Measurements from ENCODE around the gene LTB4R.

DNA sequence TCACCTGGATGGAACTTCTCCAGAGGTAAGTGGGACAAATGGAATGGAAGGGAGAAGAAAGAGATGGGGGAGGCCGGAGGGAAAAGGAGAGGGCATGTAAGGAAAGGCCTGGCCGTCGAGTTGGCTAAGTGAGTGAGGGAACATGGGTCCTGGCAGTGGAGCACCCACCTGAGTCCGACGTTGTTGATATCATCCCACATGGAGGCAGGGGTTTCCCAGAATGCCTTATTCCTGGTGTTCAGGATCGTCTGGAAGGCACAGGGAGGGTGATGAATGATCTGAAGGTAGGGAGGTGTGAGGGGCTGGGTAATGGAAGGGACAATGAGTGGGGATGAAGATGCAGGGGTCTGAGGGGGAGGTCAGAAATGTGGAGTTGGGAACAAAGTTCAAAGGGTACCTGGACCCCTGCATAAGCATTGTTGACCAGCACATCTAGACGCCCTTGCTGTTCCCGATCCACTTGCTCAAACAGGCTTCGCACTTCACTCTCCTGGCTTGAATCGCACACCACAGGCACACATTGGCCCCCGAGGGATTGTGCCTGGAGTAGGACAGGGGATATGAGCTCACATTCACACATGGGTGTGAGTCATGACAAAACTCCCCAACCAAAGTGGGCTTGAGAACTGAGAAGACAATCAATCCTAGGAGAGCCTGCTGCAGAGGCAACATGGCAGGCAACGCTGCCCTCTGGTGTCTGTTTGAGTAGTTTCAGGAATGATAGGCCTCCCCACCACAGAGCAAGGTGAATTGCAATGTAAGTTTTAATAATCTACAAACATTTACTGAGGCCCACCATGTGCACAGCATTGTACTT is 14.8 kb upstream of the LTB4R start:
- TF ChIP-seq ZBTB7A (IDR thresholded peaks at IDR 0.05; ENCODE audit: low read depth) (no peak), EP300 (IDR thresholded peaks at IDR 0.05; ENCODE audit: borderline replicate concordance) (no peak), RAD21 (IDR thresholded peaks at IDR 0.05; ENCODE audit: low read depth) (peak; percentile 77), CEBPB (IDR thresholded peaks at IDR 0.05) (no peak), FOXM1 (IDR thresholded peaks at IDR 0.05; ENCODE audit: borderline replicate concordance, low read depth) (no peak), TAF1 (IDR thresholded peaks at IDR 0.05; ENCODE audit: low read depth) (no peak), EGR1 (IDR thresholded peaks at IDR 0.05) (no peak), TEAD4 (IDR thresholded peaks at IDR 0.05) (no peak)
- TF ChIP-seq, protein P1, sequence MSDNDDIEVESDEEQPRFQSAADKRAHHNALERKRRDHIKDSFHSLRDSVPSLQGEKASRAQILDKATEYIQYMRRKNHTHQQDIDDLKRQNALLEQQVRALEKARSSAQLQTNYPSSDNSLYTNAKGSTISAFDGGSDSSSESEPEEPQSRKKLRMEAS (IDR thresholded peaks at IDR 0.05) = no peak
- TF ChIP-seq, protein P2, sequence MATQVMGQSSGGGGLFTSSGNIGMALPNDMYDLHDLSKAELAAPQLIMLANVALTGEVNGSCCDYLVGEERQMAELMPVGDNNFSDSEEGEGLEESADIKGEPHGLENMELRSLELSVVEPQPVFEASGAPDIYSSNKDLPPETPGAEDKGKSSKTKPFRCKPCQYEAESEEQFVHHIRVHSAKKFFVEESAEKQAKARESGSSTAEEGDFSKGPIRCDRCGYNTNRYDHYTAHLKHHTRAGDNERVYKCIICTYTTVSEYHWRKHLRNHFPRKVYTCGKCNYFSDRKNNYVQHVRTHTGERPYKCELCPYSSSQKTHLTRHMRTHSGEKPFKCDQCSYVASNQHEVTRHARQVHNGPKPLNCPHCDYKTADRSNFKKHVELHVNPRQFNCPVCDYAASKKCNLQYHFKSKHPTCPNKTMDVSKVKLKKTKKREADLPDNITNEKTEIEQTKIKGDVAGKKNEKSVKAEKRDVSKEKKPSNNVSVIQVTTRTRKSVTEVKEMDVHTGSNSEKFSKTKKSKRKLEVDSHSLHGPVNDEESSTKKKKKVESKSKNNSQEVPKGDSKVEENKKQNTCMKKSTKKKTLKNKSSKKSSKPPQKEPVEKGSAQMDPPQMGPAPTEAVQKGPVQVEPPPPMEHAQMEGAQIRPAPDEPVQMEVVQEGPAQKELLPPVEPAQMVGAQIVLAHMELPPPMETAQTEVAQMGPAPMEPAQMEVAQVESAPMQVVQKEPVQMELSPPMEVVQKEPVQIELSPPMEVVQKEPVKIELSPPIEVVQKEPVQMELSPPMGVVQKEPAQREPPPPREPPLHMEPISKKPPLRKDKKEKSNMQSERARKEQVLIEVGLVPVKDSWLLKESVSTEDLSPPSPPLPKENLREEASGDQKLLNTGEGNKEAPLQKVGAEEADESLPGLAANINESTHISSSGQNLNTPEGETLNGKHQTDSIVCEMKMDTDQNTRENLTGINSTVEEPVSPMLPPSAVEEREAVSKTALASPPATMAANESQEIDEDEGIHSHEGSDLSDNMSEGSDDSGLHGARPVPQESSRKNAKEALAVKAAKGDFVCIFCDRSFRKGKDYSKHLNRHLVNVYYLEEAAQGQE (IDR thresholded peaks at IDR 0.05; ENCODE audit: low read depth) = no peak
- TF ChIP-seq, protein P3, sequence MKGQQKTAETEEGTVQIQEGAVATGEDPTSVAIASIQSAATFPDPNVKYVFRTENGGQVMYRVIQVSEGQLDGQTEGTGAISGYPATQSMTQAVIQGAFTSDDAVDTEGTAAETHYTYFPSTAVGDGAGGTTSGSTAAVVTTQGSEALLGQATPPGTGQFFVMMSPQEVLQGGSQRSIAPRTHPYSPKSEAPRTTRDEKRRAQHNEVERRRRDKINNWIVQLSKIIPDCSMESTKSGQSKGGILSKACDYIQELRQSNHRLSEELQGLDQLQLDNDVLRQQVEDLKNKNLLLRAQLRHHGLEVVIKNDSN (IDR thresholded peaks at IDR 0.05) = no peak

Measured in Ishikawa (cell line).